BE2C (cell line): ENCODE results near the gene FBXO31.

ENCODE experiments used
- DNase-seq: peaks from one replicate; pipeline ENCODE4 v3.0.0-alpha.2; 2020
- H3K27me3 ChIP-seq: fragments of 250-450 bp; sonication (Bioruptor Pico); 2 replicates; pipeline ENCODE4 v1.5.1; 2020; ENCODE audit warnings: mild to moderate bottlenecking
- H3K36me3 ChIP-seq: fragments of 250-450 bp; sonication (Bioruptor Pico); 2 replicates; pipeline ENCODE4 v1.5.1; 2020; ENCODE audit warnings: mild to moderate bottlenecking
- H3K4me1 ChIP-seq: fragments of 250-450 bp; sonication (Bioruptor Pico); 2 replicates; pipeline ENCODE4 v1.5.1; 2020
- H3K4me3 ChIP-seq: 2 replicates; pipeline ENCODE4 v1.5.1; 2011; ENCODE audit warnings: low read depth, low read length
- H3K9me3 ChIP-seq: fragments of 250-450 bp; sonication (Bioruptor Pico); 2 replicates; pipeline ENCODE4 v1.5.1; 2020
- CTCF ChIP-seq: IDR thresholded peaks from 2 replicates; pipeline ENCODE4 v1.5.1; 2012; ENCODE audit warnings: mild to moderate bottlenecking, low read depth, low read length

FBXO31 gene

GRCh38 chr16:87424266-87424665, 40.7 kb upstream of the FBXO31 start:
- Histone ChIP-seq H3K27me3 (no peaks in the 10 kb centered on the region), H3K36me3 (peaks cover 29% of the 10 kb centered on the region), H3K4me3 (no peak overlapping the region), H3K4me1 (no peaks in the 10 kb centered on the region), H3K9me3 (no peaks in the 10 kb centered on the region)
- TF ChIP-seq CTCF = no peak
- DNase-seq = no peak

GRCh38 chr16:87423429-87423828, 39.9 kb upstream of the FBXO31 start:
- Histone ChIP-seq H3K27me3 (no peaks in the 10 kb centered on the region), H3K36me3 (peaks cover 30% of the 10 kb centered on the region), H3K4me1 (no peaks in the 10 kb centered on the region), H3K9me3 (no peaks in the 10 kb centered on the region), H3K4me3 (no peak overlapping the region)
- DNase-seq = no peak
- TF ChIP-seq CTCF = no peak

- Histone ChIP-seq H3K4me1 (no peaks in the 10 kb centered on the region), H3K36me3 (peaks cover 41% of the 10 kb centered on the region), H3K27me3 (no peaks in the 10 kb centered on the region), H3K4me3 (no peak overlapping the region), H3K9me3 (no peaks in the 10 kb centered on the region)
- no peak for TF ChIP-seq CTCF
- DNase-seq = no peak
Observed at GRCh38 chr16:87422106-87422505, 38.5 kb upstream of the FBXO31 start.

- H3K4me3 ChIP-seq = no peak overlapping the region
- no peaks in the 10 kb centered on the region for H3K9me3 ChIP-seq
- no peak for DNase-seq
- H3K4me1 ChIP-seq = no peaks in the 10 kb centered on the region
- H3K27me3 ChIP-seq = no peaks in the 10 kb centered on the region
- TF ChIP-seq CTCF = no peak
- peaks cover 47% of the 10 kb centered on the region for H3K36me3 ChIP-seq
Observed at GRCh38 chr16:87421003-87421912, 37.7 kb upstream of the FBXO31 start.

- Histone ChIP-seq H3K27me3 (no peaks in the 10 kb centered on the region), H3K9me3 (no peaks in the 10 kb centered on the region), H3K4me3 (no peak overlapping the region), H3K36me3 (peaks cover 52% of the 10 kb centered on the region), H3K4me1 (no peaks in the 10 kb centered on the region)
- peak; percentile 25; the same call in 1 of the 2 replicates for TF ChIP-seq CTCF
- DNase-seq = no peak
Observed at GRCh38 chr16:87420026-87421002, 36.7 kb upstream of the FBXO31 start.
